HCEC 1CT (cell line): ENCODE data around the gene TM9SF4.
A peak's percentile ranks its signal among the peaks of the same experiment; 100 is the strongest.

ENCODE experiments used
- DNase-seq: peaks from one replicate; pipeline ENCODE4 v3.0.0-alpha.2; 2017

The TM9SF4 gene

GRCh38 chr20:32130352-32130751 is 20.8 kb downstream of the TM9SF4 start:
- DNase-seq, result no peak

GRCh38 chr20:32130965-32131364 is 21.5 kb downstream of the TM9SF4 start:
- no peak for DNase-seq

- no peak for DNase-seq
Measured at GRCh38 chr20:32132911-32133549, 23.5 kb downstream of the TM9SF4 start.

- DNase-seq, result no peak
Measured at GRCh38 chr20:32134026-32134425, 24.5 kb downstream of the TM9SF4 start.

- DNase-seq, result no peak
Measured at GRCh38 chr20:32135983-32136515, 26.5 kb downstream of the TM9SF4 start.

- no peak for DNase-seq
Measured at GRCh38 chr20:32138921-32139320, 29.4 kb downstream of the TM9SF4 start.

- DNase-seq, result no peak
Measured at GRCh38 chr20:32139947-32140346, 30.4 kb downstream of the TM9SF4 start.

GRCh38 chr20:32140603-32141002 is 31.1 kb downstream of the TM9SF4 start:
- no peak for DNase-seq

- DNase-seq, result no peak
Measured at GRCh38 chr20:32141465-32141980, 32.0 kb downstream of the TM9SF4 start.

GRCh38 chr20:32142088-32142487 is 32.6 kb downstream of the TM9SF4 start:
- no peak for DNase-seq

- no peak for DNase-seq
Measured at GRCh38 chr20:32142991-32143390, 33.5 kb downstream of the TM9SF4 start.

GRCh38 chr20:32144898-32145662 is 35.6 kb downstream of the TM9SF4 start:
- no peak for DNase-seq

GRCh38 chr20:32149566-32150170 is 40.2 kb downstream of the TM9SF4 start:
- no peak for DNase-seq

- DNase-seq, result no peak
Measured at GRCh38 chr20:32150291-32150848, 40.9 kb downstream of the TM9SF4 start.

- DNase-seq, result no peak
Measured at GRCh38 chr20:32152421-32153155, 43.1 kb downstream of the TM9SF4 start.

- no peak for DNase-seq
Measured at GRCh38 chr20:32153156-32153665, 43.7 kb downstream of the TM9SF4 start.

- DNase-seq, result no peak
Measured at GRCh38 chr20:32153771-32154170, 44.3 kb downstream of the TM9SF4 start.

GRCh38 chr20:32155017-32155981 is 45.8 kb downstream of the TM9SF4 start:
- peak; percentile 78 for DNase-seq

- DNase-seq, result no peak
Measured at GRCh38 chr20:32157611-32158010, 48.1 kb downstream of the TM9SF4 start.

- no peak for DNase-seq
Measured at GRCh38 chr20:32158351-32158750, 48.8 kb downstream of the TM9SF4 start.
